Left cardiac atrium (tissue), 4 donors: Measurements from ENCODE around the gene TSC22D3. TPM values are rescaled to one million over a fixed set of nuclear protein-coding genes. Genes with fewer than 3 reads are reported as not detected.

Experiments
- ATAC-seq, 2 donors: fragments of 200-7000 bp; cut with Tn5 transposase; one replicate each; pipeline ENCODE4 v1.9.1; 2020; ENCODE audit warnings: mild to moderate bottlenecking in 2 of 2, moderate library complexity in 2 of 2
- DNase-seq: peaks from one replicate; pipeline ENCODE4 v3.0.0-alpha.2; 2020
- intact Hi-C, 2 donors: fragments of 100-400 bp; cut with DNase I; formaldehyde crosslinking; loops; one replicate each; pipeline versions ENCODE4 v1.14.1 to v1.15.1; 2022 to 2023
- total RNA-seq, 2 donors: library from RNA; stranded (reverse); fragmentation: NEBNext Ultra II Directional; extraction: Animal tissue kit (Norgen Biotek cat#: 25700); gene quantifications; one replicate each; pipeline ENCODE4 v1.2.1, GENCODE V29; 2021
- donor health status: DM: no; HTN: yes; CAD: no.
- donor health status: DM: no; HTN: yes; CAD: no; lungs with severe emphysema.
- donor health status: DM: yes; HTN: yes; CAD: no.
- donor health status: Dilated cardiomyopathy.

TSC22D3 gene
- total RNA-seq, 2 donors from 2014 or later, result 56.2 to 119 TPM

GRCh38 chrX:107716816-107717700, 58.5 kb downstream of the TSC22D3 start:
- intact Hi-C loops, result loop anchor here (5.0 kb wide), 2 partner anchors 45 to 60 kb away; partner anchors contain the start of genes NCBP2L (in 2 of the 2) and TSC22D3 (in 2 of the 2)
- DNase-seq (peak; percentile 88), ATAC-seq (peak; percentile 74 to 79)

DNA sequence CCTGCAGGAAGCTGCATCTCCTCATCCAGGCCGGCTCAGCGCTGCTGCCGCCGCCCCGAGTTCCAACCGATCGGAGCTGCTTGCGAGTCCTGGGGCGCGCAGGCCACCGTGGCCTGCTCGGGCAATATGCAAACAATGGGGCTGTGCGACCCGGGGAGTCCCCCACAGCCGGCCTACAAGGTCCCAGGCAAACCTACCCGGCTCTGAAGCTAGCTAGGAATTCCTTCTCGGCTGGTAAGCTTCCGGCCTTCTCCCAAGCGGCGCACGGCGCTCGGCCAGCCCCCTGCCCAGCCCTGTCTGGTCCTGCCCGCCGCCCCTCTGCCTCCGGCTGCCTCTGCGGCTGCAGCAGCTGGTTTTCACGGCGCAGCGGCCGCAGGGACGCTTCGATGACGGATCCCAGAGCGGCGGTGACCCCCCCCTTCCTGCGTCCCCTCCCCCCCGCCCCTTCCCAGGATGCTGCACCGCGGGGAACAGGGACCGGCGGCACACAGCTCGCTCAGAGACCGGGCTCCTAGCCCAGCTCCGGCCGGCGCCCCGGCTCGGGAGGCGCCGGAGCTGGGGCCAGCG, 59.4 kb downstream of the TSC22D3 start:
- intact Hi-C loops, result loop anchor here (5.0 kb wide), 2 partner anchors 44 to 61 kb away; partner anchors contain the start of genes NCBP2L (in 2 of the 2) and TSC22D3 (in 2 of the 2)
- DNase-seq (no peak), ATAC-seq (peak; percentile 34 to 44)

DNA sequence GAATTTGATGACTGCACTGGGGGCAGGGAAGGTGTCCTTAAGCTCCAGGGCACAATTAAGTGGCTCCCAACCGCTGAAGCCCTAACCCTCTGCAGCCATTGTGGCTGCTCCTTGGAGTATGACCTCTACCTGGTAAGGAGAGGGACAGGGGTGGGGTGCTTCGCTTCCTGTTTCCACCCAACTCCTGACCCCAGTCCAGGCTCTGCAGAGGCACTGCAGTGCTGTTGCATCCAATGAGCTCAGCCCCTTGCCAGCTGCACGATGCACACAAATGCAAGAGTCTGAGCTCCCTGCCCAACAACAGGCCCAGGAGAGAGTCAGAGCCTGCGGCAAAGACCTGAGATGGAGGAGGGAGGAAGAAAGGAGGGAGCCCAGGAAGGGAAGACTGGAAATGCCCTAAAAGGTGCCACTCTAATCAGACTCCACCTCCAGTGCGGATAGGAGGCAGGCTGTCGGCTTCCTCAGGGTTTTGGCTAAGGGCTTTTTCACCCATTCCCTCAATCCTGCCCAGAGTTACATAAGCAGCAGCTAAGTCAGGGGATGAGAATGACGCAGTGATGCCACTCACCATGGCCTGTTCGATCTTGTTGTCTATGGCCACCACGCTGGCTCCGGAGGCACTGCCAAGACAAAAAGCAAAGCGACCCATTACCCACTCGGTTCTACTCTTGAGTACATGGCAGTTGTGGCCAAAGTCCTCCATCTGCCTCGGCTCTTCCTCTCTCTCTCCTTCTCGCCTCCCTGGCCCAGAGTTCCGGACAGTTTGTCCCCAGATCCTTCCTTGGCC, 60.1 kb downstream of the TSC22D3 start:
- intact Hi-C loops, result loop anchor here (5.0 kb wide), 2 partner anchors 43 to 62 kb away; partner anchors contain the start of genes NCBP2L (in 2 of the 2) and TSC22D3 (in 2 of the 2)
- no peak for ATAC-seq
- no peak for DNase-seq

DNA sequence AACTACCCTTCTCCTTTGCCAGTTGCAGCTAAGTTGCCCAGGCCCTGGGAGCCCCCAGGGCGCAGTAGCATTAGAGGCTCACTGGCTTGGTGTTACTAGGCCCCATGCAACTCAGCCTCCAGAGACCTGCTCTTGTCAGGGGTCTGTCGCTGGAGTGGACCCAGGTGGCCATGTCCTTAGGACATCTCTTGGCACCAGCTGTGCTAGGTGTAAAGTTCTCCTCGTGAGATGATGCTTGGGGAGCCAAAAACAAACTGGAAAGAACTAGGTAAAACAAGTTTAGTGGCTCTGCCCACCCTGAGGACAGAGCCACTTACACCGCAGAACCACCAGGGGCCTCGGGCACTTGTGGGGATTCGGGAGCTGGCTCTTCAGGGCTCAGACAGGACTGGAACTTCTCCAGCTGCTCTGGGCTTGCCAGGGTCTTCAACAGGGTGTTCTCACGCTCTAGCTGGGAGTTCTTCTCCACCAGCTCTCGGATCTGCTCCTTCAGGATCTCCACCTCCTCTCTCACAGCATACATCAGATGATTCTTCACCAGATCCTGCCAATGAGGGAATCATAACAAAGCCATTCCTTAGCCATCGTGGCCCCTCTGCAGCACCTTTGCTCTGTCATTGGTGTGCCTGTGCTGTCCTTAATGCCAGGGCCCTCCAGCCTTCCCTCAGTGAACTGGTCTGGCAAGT, 61.2 kb downstream of the TSC22D3 start:
- DNase-seq, result no peak
- no peak for ATAC-seq
- intact Hi-C loops, result loop anchor here in 1 of 2 donors (5.0 kb wide), 1 partner anchor 37 kb away; no protein-coding TSS in a partner anchor

DNA sequence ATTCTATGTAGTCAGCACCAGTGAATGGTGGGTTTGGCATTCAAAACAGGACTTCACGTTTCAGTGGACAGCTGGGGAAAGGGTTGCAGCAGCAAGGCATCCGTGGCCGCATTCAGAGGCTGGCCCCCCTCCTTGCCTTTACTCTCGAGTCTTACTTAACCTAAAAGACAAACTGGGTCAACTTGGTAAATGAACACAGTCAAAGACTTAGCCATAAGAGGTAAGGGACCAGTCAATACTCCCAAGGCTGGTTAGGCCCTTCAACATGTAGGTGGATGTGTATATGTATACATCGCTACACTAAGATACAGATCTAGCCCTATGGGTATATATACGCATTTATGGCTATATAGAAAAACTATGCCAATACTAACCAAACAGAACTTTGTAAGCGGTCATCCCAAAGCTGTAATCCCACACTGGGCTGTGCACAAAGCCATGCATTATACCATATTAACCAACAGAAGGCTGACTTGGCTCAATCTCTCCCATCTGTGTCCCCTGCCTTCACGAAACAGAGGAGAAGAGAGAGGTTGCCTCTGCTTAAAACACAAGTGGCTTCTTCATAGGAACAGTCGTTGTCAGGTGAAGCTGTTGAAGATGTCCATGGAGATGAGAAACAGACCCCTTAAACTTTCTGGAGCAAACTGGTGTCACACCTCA, 61.9 kb downstream of the TSC22D3 start:
- ATAC-seq (no peak), DNase-seq (no peak)
- intact Hi-C loops, result loop anchor here in 1 of 2 donors (5.0 kb wide), 1 partner anchor 36 kb away; no protein-coding TSS in a partner anchor

DNA sequence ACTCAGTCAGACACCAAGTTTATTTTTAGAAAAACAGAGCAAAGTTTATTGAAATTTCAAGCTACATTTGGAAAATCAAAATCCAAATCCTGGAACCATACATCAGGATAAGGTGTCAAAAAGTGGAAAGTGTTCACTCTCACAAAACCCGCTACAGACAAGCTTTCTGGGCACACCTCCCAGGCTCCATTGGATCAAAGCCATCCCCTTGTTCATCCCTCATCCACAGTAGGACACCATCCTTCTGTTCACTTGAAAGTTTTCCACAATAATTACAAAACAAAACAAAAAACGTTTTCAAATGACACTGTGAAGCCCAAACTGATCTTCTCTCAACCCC, 62.4 kb downstream of the TSC22D3 start:
- ATAC-seq (no peak), DNase-seq (no peak)
- intact Hi-C loops, result loop anchor here in 1 of 2 donors (5.0 kb wide), 1 partner anchor 36 kb away; no protein-coding TSS in a partner anchor

- DNase-seq, result no peak
- ATAC-seq, result peak in 1 of 2 donors; percentile 2
- intact Hi-C loops, result loop anchor here in 1 of 2 donors (5.0 kb wide), 1 partner anchor 35 kb away; no protein-coding TSS in a partner anchor
These were observed 63.1 kb downstream of the TSC22D3 start for GRCh38 chrX:107712231-107713202.

DNA sequence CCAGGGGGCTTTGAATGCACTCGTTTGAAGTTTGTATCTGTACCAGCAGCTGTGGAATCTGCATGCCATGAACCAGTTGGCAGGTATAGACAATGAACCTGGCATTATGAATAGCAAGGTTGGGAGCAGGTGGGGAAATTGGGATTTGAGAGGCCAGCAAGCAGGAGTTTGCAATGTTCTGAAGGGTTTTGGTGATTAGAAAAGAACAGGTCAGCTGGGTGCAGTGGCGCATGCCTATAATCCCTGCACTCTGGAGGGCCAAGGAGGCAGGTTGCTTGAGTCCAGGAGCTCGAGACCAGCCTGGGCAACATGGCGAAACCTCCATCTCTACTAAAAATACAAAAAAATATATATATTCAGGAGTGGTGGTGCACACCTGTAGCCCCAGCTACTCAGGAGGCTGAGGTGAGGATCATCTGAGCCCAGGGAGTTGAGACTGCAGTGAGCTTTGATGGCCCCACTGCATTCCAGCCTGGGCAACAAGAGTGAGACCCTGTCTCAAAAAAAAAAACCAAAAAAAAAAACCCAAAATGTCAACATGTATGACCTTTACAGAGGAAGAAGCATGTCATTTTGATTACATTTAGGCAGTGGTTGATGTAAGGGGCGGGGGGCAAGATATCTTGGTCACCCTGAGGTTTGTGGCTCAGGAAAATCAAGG, 63.9 kb downstream of the TSC22D3 start:
- DNase-seq, result no peak
- intact Hi-C loops, result loop anchor here in 1 of 2 donors (5.0 kb wide), 1 partner anchor 34 kb away; no protein-coding TSS in a partner anchor
- no peak for ATAC-seq

GRCh38 chrX:107710617-107711391, 64.8 kb downstream of the TSC22D3 start:
- intact Hi-C loops, result loop anchor here in 1 of 2 donors (5.0 kb wide), 1 partner anchor 34 kb away; no protein-coding TSS in a partner anchor
- DNase-seq (no peak), ATAC-seq (peak; percentile 76 to 88)

- DNase-seq (no peak), ATAC-seq (no peak)
- intact Hi-C loops, result no loop called here
These were observed 66.3 kb downstream of the TSC22D3 start for GRCh38 chrX:107709266-107709806.

GRCh38 chrX:107708762-107709161, 66.8 kb downstream of the TSC22D3 start:
- intact Hi-C loops, result no loop called here
- DNase-seq (no peak), ATAC-seq (no peak)

- no peak for DNase-seq
- intact Hi-C loops, result no loop called here
- ATAC-seq, result no peak
These were observed 67.7 kb downstream of the TSC22D3 start for GRCh38 chrX:107707866-107708265.

DNA sequence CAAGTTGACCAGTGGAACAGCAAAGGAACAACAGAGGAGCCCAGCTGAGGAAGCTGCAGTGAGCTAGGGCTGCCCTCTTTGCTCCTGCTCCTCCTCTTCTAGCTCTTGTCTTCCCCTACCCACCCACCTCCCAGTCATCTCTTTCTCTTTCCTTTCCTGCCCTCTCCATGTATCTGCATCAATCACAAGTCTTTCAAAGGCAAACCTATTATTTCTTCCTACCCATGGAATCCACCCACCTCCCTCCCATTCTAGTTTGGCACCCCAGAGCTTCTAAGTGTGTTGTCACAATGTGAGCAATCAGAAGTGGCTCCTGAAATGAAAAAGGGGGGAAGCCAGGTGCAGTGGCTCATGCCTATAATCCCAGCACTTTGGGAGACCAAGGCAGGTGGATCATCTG, 69.3 kb downstream of the TSC22D3 start:
- no peak for DNase-seq
- intact Hi-C loops, result no loop called here
- no peak for ATAC-seq

GRCh38 chrX:107704587-107704986, 71.0 kb downstream of the TSC22D3 start:
- no peak for DNase-seq
- intact Hi-C loops, result no loop called here
- ATAC-seq, result no peak

- DNase-seq, result no peak
- ATAC-seq, result no peak
- intact Hi-C loops, result no loop called here
These were observed 71.4 kb downstream of the TSC22D3 start for GRCh38 chrX:107704181-107704580.
